ENCODE results near the gene POC1A. TPM values are rescaled to one million over a fixed set of nuclear protein-coding genes. Genes with fewer than 3 reads are reported as not detected.

The POC1A gene
- total RNA-seq, 1 experiment from 2014 or later, result 25.7 TPM

DNA sequence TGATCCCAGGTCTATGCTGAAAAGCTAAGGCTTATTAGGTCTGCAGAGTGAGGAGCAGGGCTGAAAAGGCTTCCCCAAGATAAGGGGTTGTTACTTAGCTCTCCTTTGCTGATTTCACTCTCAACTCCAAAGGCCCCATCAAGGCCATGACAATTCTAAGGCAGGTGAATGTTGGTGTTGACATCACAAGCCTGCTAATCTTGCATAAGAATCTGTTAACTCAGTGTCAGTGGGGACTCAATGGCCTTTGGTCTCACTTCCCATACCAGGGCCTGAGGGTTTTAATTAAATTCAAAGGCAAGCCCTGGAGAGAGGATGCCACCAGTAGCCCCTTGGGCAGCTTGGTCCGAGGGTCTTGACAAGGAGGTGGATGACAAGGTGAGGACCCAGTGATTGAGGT lies 34.3 kb upstream of the POC1A start:
- H3K27me3 ChIP-seq (ENCODE audit: control insufficient read depth, insufficient read depth, low read length), result no peaks in the 10 kb centered on the region
- BruUV-seq (replicated peaks), result no TSS peak
- ATAC-seq, result no peak
- no peak for TF ChIP-seq TCF7L2 (IDR thresholded peaks at IDR 0.05; ENCODE audit: low read depth, low read length)
- TF ChIP-seq, protein P1, sequence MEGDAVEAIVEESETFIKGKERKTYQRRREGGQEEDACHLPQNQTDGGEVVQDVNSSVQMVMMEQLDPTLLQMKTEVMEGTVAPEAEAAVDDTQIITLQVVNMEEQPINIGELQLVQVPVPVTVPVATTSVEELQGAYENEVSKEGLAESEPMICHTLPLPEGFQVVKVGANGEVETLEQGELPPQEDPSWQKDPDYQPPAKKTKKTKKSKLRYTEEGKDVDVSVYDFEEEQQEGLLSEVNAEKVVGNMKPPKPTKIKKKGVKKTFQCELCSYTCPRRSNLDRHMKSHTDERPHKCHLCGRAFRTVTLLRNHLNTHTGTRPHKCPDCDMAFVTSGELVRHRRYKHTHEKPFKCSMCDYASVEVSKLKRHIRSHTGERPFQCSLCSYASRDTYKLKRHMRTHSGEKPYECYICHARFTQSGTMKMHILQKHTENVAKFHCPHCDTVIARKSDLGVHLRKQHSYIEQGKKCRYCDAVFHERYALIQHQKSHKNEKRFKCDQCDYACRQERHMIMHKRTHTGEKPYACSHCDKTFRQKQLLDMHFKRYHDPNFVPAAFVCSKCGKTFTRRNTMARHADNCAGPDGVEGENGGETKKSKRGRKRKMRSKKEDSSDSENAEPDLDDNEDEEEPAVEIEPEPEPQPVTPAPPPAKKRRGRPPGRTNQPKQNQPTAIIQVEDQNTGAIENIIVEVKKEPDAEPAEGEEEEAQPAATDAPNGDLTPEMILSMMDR (IDR thresholded peaks at IDR 0.05), result no peak
- H3K36me3 ChIP-seq (ENCODE audit: control insufficient read depth, insufficient read depth, low read length), result no peaks in the 10 kb centered on the region
- no peak overlapping the region for H3K27ac ChIP-seq (ENCODE audit: low read length)
- intact Hi-C loops (cut with micrococcal nuclease; ENCODE audit: unreplicated experiment), result no loop called here
- H3K4me3 ChIP-seq (ENCODE audit: low read depth in 2 of 2, low read length in 2 of 2), result no peak overlapping the region
- no peak for DNase-seq (ENCODE audit: low read depth, low spot score)
- H3K9me3 ChIP-seq (ENCODE audit: control insufficient read depth, insufficient read depth, low read depth, low read length), result no peaks in the 10 kb centered on the region
- in situ Hi-C loops (cut with HindIII; ENCODE audit: low pct_unique_long_range_greater_than_20kb, low sequenced_read_pairs), result no loop called here
- POLR2A ChIA-PET, result no interaction called here
- CTCF ChIA-PET, result no interaction called here
- H3K4me1 ChIP-seq (ENCODE audit: control insufficient read depth, insufficient read depth, low read length), result no peaks in the 10 kb centered on the region

DNA sequence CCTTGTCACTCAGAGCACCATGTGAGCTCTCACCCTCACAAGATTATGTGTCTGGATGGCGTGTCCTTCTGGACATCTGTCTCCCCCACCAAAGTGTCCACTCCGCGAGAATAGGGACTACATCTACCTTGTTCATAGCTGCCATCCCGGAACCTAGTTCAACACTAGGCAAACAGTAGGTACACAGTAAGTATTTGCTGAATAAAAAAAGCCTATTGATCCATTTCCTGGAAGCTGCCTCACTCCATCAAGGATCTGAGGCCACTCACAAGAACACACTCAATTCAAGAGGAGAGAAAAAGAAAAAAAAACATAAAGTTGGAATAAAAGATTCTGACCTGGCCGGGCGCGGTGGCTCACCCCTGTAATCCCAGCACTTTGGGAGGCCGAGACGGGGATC lies 32.5 kb upstream of the POC1A start:
- CTCF ChIA-PET, result no interaction called here
- in situ Hi-C loops (cut with HindIII; ENCODE audit: low pct_unique_long_range_greater_than_20kb, low sequenced_read_pairs) (no loop called here), intact Hi-C loops (cut with micrococcal nuclease; ENCODE audit: unreplicated experiment) (no loop called here)
- Histone ChIP-seq H3K27me3 (ENCODE audit: control insufficient read depth, insufficient read depth, low read length) (no peaks in the 10 kb centered on the region), H3K27ac (ENCODE audit: low read length) (no peak overlapping the region), H3K9me3 (ENCODE audit: control insufficient read depth, insufficient read depth, low read depth, low read length) (no peaks in the 10 kb centered on the region), H3K36me3 (ENCODE audit: control insufficient read depth, insufficient read depth, low read length) (no peaks in the 10 kb centered on the region), H3K4me3 (ENCODE audit: low read depth in 2 of 2, low read length in 2 of 2) (no peak overlapping the region), H3K4me1 (ENCODE audit: control insufficient read depth, insufficient read depth, low read length) (no peaks in the 10 kb centered on the region)
- DNase-seq (ENCODE audit: low read depth, low spot score) (no peak), ATAC-seq (no peak)
- no peak for TF ChIP-seq SIN3A (IDR thresholded peaks at IDR 0.05; ENCODE audit: borderline replicate concordance, insufficient read depth, low read depth, low read length)
- no peak for TF ChIP-seq TCF7L2 (IDR thresholded peaks at IDR 0.05; ENCODE audit: low read depth, low read length)
- no peak for TF ChIP-seq POLR2AphosphoS5 (IDR thresholded peaks at IDR 0.05; ENCODE audit: low read depth, low read length)
- TF ChIP-seq, protein P2, sequence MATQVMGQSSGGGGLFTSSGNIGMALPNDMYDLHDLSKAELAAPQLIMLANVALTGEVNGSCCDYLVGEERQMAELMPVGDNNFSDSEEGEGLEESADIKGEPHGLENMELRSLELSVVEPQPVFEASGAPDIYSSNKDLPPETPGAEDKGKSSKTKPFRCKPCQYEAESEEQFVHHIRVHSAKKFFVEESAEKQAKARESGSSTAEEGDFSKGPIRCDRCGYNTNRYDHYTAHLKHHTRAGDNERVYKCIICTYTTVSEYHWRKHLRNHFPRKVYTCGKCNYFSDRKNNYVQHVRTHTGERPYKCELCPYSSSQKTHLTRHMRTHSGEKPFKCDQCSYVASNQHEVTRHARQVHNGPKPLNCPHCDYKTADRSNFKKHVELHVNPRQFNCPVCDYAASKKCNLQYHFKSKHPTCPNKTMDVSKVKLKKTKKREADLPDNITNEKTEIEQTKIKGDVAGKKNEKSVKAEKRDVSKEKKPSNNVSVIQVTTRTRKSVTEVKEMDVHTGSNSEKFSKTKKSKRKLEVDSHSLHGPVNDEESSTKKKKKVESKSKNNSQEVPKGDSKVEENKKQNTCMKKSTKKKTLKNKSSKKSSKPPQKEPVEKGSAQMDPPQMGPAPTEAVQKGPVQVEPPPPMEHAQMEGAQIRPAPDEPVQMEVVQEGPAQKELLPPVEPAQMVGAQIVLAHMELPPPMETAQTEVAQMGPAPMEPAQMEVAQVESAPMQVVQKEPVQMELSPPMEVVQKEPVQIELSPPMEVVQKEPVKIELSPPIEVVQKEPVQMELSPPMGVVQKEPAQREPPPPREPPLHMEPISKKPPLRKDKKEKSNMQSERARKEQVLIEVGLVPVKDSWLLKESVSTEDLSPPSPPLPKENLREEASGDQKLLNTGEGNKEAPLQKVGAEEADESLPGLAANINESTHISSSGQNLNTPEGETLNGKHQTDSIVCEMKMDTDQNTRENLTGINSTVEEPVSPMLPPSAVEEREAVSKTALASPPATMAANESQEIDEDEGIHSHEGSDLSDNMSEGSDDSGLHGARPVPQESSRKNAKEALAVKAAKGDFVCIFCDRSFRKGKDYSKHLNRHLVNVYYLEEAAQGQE (IDR thresholded peaks at IDR 0.05; ENCODE audit: insufficient read depth in 1 of 2, low read depth in 2 of 2, low read length in 1 of 2), result no peak
- TF ChIP-seq, protein P1 (IDR thresholded peaks at IDR 0.05), result no peak
- POLR2A ChIA-PET, result no interaction called here
- BruUV-seq (replicated peaks), result no TSS peak

DNA sequence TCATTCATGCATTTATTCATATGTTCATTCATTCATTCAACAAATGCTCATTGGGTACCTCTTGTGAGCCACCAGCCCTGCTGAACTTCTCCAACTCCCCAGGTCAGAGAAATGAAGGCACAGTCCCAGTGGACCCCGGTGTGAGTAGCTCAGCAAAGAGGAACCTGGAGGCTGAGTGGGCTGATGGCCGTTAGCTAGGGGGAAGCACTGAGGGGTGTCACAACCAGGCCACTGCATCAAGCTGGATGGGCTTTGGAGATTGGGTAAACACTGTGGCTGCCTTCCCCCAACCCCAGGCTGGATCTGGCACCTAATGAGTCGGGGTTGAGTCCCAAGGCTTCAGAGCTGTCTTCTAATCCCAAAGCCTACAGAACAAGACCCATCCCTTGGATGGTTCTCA lies 31.6 kb upstream of the POC1A start:
- ChIA-PET POLR2A (no interaction called here), CTCF (no interaction called here)
- no TSS peak for BruUV-seq (replicated peaks)
- in situ Hi-C loops (cut with HindIII; ENCODE audit: low pct_unique_long_range_greater_than_20kb, low sequenced_read_pairs) (no loop called here), intact Hi-C loops (cut with micrococcal nuclease; ENCODE audit: unreplicated experiment) (no loop called here)
- Histone ChIP-seq H3K4me3 (ENCODE audit: low read depth in 2 of 2, low read length in 2 of 2) (no peak overlapping the region), H3K27ac (ENCODE audit: low read length) (no peak overlapping the region), H3K4me1 (ENCODE audit: control insufficient read depth, insufficient read depth, low read length) (no peaks in the 10 kb centered on the region), H3K9me3 (ENCODE audit: control insufficient read depth, insufficient read depth, low read depth, low read length) (no peaks in the 10 kb centered on the region), H3K36me3 (ENCODE audit: control insufficient read depth, insufficient read depth, low read length) (no peaks in the 10 kb centered on the region), H3K27me3 (ENCODE audit: control insufficient read depth, insufficient read depth, low read length) (no peaks in the 10 kb centered on the region)
- ATAC-seq, result no peak
- TF ChIP-seq, protein P2 (IDR thresholded peaks at IDR 0.05; ENCODE audit: insufficient read depth in 1 of 2, low read depth in 2 of 2, low read length in 1 of 2), result no peak
- TF ChIP-seq TCF7L2 (IDR thresholded peaks at IDR 0.05; ENCODE audit: low read depth, low read length), result no peak
- TF ChIP-seq POLR2AphosphoS5 (IDR thresholded peaks at IDR 0.05; ENCODE audit: low read depth, low read length), result no peak
- TF ChIP-seq, protein P1 (IDR thresholded peaks at IDR 0.05), result no peak
- TF ChIP-seq SIN3A (IDR thresholded peaks at IDR 0.05; ENCODE audit: borderline replicate concordance, insufficient read depth, low read depth, low read length), result no peak
- DNase-seq (ENCODE audit: low read depth, low spot score), result no peak

Data from Panc1 (cell line).